ENCODE data around the gene CFAP77.

DNA sequence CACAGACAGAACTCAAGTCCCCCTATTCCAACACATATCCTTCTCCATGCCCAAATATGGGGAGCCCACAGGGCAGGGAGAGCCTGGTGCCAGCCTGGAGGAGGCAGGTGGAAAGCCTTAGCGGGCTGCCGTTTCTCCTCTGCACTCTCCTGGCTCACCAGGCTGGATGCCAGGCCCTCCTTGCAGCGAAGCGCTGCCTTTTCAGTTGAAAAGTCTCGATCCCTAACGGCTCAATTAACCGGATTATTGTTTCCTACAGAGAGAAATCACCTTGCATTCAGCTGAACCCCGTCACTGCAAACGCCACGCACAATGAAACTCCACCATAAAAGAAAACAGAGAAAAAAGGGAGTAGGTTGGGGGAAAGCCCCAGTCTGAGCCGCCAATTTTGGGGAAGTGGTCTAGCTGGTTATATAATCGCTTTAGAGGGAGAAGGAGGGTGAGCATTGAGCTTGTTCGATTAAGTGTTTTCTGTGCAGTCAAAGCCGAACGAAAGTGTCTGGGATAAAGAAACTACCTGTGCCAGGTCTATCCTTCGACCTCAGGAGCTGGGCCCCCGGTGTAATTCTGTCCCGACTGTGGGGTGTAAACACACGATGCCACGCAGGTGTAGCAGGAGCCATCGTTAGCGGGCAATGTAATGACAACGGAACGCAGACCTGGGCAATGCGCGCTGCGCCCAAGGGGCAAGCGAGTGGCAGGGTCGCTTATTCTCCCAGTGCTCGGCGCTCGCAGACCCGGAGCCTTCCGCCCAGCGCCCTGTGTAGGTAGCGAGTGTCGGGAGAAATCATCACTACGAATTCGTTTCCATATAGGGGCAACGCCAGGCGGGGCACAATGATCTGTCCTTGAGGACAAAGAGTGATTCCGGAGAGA lies 176.2 kb downstream of the CFAP77 start:
- TF ChIP-seq FOXK2 (IDR thresholded peaks at IDR 0.05) = no peak
- no peak for TF ChIP-seq BHLHE40 (IDR thresholded peaks at IDR 0.05; ENCODE audit: borderline replicate concordance)
- TF ChIP-seq FOXM1 (IDR thresholded peaks at IDR 0.05; ENCODE audit: borderline replicate concordance) = no peak
- TF ChIP-seq HDGF (IDR thresholded peaks at IDR 0.05; ENCODE audit: borderline replicate concordance) = no peak
- no peak for TF ChIP-seq L3MBTL2 (conservative IDR thresholded peaks at IDR 0.05)
- no peak for TF ChIP-seq TARDBP (IDR thresholded peaks at IDR 0.05)
- TF ChIP-seq SUZ12 (IDR thresholded peaks at IDR 0.05) = no peak
- TF ChIP-seq FOXA1 (IDR thresholded peaks at IDR 0.05) = no peak
- no peak for TF ChIP-seq NFRKB (IDR thresholded peaks at IDR 0.05)
- TF ChIP-seq SP1 (IDR thresholded peaks at IDR 0.05) = no peak
- TF ChIP-seq ELF4 (IDR thresholded peaks at IDR 0.05) = no peak
- no peak for TF ChIP-seq PKNOX1 (IDR thresholded peaks at IDR 0.05)
- no peak for TF ChIP-seq CTBP1 (IDR thresholded peaks at IDR 0.05; ENCODE audit: borderline replicate concordance)

Measured in HEK293T (cell line).